Esophagus squamous epithelium (tissue), 4 donors: Measurements from ENCODE around the gene FGF1.

ENCODE experiments used
- CTCF ChIP-seq, 6 experiments: fragments of 450-650 bp in 4 of 6; fragments of 200-600 bp in 2 of 6; sonication (generic) in 2 of 6; IDR thresholded peaks; one replicate each; pipeline ENCODE4 v1.5.1; 2016 to 2019; ENCODE audit warnings: antibody characterized with exemption in 6 of 6, mild to moderate bottlenecking in 4 of 6, moderate library complexity in 4 of 6
- POLR2A ChIP-seq, 4 donors: fragments of 450-650 bp; IDR thresholded peaks; one replicate each; pipeline ENCODE4 v1.6.1; 2017; ENCODE audit warnings: antibody characterized with exemption in 4 of 4, mild to moderate bottlenecking in 4 of 4, moderate library complexity in 3 of 4

GRCh38 chr5:142614054-142614453 is 71.8 kb downstream of the FGF1 start:
- TF ChIP-seq POLR2A (IDR thresholded peaks at IDR 0.05) (no peak), CTCF (IDR thresholded peaks at IDR 0.05) (no peak)
